Measurements from ENCODE around the gene LPIN1.
"Not testable (repeated sequence)": the region's sequence is repeated elsewhere in the genome, so short reads cannot be mapped to it uniquely, and the experiment has no call there.

Gene LPIN1

DNA sequence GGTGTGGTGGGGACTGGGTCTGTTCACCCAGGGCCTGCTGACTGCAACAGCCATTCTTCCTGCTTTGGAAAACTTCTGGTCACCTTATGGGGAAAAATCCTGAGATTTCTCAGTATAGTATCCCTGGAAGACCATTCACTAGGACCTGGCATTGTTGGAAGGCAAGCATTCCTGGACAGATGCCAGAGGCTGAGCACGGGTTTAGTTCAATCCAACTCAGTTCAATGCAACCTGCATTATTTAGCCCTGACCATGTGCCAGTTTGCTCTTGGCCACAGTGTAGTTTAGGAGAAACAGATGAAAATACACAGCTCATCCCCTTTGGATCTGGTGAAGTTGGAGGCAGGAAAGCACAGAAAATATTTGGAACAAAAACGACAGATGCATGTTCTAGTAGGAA is 95.9 kb downstream of the LPIN1 start:
- no peak for DNase-seq

DNA sequence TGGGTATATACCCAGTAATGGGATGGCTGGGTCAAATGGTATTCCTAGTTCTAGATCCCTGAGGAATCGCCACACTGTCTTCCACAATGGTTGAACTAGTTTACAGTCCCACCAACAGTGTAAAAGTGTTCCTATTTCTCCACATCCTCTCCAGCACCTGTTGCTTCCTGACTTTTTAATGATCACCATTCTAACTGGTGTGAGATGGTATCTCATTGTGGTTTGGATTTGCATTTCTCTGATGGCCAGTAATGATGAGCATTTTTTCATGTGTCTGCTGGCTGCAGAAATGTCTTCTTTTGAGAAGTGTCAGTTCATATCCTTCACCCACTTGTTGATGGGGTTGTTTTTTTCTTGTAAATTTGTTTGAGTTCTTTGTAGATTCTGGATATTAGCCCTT is 98.4 kb downstream of the LPIN1 start:
- not testable (repeated sequence) for DNase-seq

DNA sequence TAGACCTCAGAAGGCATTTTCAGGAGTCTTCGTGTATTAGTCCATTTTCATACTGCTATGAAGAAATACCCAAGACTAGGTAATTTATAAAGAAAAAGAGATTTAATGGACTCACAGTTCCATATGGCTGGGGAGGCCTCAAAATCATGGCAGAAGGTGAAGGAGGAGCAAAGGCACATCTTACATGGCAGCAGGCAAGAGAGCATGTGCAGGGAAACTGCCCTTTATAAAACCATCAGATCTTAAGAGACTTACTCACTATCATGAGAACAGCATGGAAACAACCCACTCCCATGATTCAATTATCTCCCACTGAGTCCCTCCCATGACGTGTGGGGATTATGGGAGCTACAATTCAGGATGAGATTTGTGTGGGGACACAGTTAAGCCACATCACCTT is 101.5 kb downstream of the LPIN1 start:
- not testable (repeated sequence) for DNase-seq

DNA sequence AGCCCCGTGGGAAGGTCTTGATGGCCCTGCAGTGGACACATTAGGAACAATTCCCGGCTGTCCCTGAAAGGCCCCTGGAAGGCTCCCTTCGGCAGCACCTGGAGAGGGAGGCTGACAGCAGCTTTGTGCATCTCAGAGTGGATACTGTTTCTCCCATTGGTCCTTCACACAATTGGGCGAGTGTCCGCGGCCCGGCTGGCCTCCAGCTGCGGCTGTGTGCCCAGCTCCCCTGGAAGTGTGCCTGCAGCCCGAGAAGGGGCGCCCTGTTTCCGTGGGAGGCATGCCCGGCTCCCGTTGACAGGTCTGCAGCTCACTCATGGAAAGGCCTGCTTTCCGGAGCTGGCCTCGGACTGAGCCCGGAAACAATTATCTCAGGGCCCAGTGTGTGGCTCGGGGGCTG is 103.7 kb downstream of the LPIN1 start:
- no peak for DNase-seq

DNA sequence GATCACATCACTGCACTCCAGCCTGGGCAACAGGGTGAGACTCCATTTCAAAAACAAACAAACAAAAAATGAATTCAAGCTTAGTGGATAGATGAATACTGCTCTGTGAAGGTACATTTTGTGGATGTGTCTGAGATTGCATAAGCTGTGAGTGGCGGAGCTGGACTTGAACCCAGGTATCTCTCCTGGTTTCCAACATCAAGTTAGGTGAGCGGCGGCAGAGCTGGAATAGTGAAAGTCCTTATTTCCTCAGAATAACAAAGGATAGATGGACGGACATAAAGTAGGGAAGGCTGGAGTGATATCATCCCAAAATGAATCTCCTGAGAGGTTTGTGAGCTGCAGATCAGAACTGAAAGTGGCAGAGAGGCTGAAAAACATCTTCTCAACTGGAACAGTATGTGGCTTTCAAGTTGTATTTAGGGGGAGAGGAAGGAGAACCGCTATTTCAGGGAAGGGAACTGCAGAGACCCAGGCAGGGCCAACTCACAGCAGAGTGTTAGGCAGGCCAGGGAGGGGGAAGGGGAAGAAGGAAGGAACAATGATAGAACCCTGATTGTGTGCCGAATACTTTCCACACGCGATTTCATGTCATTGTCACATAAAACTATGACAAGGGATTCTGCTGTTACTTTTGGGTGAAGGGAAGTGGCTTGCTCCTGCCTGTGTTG is 106.2 kb downstream of the LPIN1 start:
- no peak for DNase-seq

DNA sequence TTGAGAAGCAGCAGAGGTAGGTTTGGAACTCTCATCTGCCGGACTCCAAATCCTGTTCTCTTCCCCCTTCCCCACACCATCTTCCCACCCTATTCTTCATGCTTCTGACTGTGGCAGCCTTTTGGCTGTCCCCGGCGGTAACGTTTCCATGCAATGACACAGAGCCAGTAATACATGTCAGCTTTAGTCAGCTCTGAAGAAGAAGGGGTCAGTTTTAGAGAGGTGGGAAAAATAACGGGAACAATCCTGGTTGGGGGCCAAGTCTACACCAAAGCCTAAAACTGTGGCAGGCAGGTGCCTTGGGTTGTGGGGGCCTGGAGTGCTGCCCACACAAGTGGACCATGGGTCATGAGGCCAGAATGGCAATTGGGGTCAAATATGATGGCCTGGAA is 106.8 kb downstream of the LPIN1 start:
- DNase-seq: no peak

DNA sequence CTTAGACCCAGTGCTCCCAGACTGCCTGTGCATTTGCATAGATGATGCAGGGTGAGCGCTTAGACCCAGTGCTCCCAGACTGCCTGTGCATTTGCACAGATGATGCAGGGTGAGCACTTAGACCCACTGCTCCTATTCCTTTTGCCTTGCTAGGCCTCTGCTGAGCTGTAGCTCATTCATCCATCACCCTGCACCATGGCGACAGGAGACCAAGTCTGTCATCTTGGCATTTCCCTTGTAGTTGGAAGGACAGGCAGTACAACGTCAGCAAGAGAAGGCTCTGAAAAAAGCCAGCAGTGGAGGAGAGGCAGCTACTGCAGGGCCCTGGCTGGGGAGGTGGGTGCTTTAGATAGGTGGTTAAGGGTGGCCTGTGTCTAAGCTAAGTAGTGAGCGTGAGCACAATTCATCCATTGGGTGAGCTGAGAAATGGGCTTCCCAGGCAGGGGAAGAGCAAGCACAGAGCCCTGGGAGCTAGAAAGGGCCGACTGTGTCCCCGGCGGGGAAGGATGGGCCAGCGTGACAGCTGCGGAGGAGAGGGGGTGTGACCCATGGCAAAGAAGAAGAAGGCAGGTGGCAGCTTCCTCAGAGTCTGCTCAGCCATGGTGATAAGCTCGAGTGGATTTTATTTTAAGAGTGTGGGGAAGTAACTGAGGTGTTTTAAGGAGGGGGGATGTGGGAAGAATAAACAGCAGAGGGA is 108.8 kb downstream of the LPIN1 start:
- DNase-seq: no peak

DNA sequence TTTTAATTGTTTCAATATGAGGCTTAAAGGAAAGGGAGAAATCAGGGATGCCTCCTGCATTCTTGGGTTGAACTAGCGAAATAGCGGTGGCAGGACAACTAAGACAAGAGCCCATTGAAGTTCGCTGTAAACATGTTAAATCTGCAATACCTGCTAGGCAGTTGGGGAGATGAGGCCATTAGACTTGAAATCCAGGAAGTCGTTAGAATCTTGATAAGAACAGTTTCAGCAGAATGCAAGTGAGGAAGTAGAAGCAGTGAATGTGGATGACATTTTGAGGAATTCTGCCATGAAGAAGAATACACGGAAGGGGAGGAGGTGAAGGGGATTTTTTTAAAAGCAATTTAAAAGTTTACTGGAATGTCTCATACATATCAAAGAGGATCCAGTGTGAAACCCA is 109.7 kb downstream of the LPIN1 start:
- DNase-seq: no peak

DNA sequence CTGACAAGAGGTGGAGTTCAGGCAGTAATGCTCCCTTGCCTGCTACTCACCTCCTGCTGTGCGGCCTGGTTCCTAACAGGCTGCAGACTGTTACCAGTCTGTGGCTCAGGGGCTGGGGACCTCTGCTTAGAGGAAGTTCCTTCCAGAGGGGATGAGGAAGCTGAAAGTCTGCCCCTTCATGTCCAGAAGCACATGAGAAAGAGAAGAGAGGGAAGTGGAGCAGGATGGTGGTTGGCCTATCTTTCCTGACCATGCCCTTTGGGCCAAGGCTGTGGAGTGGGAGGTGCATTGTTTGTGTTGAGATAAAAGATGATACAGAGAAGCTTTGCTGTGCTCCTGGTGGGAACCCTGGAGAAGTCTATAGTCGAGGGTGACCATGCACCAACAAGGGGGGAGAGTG is 112.5 kb downstream of the LPIN1 start:
- DNase-seq: no peak

DNA sequence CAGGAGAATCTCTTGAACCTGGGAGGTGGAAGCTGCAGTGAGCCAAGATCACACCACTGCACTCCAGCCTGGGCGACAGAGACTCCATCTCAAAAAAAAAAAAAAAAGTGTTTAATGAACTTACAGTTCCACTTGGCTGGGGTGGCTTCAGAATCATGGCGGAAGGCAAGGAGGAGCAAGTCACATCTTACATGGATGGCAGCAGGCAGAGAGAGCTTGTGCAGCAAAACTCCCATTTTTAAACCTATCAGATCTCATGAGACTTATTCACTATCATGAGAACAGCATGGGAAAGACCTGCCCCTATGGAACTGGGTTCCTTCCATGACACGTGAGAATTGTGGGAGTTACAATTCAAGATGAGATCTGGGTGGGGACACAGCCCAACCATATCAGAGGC is 113.5 kb downstream of the LPIN1 start:
- DNase-seq: not testable (repeated sequence)

DNA sequence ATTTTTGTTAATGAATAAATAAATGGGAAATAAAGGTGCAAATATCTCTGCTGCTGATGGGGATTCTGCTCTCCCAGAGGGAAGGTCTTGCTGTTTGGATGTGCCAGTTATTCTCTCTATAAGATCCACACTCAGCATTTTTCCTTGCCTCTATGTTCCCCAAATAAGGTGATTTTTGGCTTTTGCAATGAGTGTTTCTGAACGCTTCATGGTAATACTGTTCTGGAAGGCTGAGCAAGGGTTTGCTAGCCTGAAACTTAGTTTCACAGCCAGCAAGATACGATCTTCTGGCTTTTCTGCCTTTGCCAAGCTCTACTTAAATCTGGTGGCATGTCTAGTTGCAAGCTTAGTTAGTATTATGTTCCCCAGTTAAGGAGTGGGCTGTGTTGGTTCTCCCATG is 114.6 kb downstream of the LPIN1 start:
- DNase-seq: no peak

DNA sequence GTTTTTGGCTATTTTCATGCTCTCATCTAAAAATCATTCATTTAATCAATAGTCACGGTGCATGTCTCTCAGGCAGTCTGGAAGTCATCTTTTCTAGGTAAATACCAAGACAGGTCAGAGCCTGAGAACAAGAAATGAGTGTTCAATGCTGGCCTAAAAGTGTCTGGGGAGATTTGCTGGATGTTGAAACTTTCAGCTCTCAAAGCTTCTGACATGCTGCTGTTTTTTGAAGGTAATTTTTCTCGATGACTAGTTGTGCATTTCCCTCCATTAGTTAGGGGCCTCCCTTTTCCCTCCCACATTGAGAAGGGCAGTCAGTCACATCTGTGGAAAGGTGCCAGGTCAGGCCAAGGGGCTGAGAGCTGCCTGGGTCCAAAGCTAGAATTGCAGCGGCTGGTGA is 115.6 kb downstream of the LPIN1 start:
- DNase-seq: no peak

DNA sequence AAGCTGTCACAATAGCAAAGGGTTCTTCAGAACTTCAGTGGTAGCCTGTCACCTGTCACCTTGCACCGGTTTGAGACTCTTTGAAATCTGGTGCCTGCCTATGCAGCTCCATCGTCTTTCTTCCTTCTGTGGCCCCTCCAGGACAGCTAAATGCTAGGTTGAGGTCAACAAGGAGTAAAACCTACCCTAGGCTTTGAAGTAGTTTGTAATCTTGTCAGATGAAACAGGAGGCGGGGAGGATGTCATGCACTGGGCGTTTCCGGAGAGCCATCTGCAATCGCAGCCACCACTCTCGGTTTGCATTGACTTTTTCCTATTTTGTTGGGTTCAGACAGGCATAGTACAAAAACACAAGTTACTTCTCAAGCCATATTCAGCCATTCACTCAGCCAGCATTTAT is 116.7 kb downstream of the LPIN1 start:
- no peak for DNase-seq

DNA sequence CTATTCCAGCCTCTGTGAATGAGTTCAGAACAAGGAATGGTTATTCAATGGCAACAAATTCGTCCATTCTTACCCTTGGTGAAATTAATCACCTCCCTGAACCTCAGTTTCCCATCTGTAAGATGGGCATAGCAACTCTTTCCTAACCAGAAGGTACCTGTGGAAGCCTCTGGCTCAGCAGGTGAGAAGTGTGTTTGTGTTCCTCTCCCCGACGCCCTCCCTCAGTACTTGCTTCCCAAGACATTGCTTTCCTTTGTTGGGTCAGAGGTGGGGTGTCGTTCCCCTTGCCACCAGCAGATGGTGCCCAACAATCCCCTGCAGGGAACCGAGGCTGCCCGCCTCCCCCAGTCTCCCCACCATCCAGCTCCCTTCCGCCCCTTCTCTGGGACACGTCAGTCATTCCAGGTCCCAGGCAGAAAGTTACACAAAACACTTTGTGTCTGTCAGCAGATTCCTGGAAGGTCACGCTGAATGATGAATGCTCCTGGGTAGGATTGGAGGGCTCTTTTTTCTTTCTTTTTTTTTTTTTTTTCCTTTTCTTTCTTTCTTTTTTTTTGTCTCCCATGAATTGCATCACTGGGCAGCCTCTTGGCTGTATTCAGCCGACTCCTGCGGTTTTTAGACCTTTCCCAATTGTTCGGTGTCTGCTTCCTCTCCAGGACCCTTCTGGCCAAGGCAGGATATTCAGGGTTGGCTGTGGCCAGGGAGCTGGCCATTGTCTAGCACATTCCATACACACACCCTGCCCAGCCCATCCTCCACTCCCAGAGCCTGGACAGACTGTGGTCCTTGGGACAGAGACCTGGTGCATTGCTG is 117.3 kb downstream of the LPIN1 start:
- DNase-seq: no peak

DNA sequence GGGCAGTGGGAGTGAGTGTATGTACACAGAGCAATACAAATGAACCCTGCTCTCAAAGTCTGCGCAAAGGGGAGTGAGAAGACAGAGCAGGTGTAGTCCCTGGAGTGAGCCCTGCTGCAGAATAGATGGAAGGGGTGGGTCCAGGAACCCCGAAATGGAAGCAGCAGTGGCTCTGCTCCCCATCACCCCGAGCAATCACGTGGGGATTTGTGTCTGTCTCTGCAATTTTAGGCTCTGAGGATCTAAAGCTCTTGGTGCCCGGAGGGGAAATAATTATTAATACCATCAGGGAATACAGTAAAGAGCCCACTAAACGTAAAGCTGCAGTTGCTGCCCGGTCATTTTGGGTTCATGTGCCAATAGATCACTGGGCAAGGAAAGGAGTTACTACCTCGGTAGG is 118.3 kb downstream of the LPIN1 start:
- DNase-seq: no peak

DNA sequence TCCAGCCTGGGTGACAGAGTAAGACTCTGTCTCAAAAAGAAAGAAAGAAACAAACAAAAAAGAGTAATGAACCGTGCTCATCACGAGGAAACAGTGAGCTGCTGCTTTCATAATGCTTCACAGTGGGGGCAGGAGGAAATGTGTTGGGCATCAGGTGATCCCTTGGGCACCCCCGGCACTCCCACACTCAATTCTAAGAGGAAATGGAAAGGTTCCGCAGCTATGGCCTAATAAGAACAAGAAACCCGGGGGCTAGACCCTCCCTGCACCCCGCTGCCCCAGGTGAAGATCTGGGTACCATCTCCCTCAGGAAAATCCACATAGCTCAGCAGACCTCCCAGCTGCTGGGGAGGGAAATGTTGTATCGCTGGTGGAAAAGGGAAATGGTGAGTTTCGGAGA is 118.9 kb downstream of the LPIN1 start:
- no peak for DNase-seq

DNA sequence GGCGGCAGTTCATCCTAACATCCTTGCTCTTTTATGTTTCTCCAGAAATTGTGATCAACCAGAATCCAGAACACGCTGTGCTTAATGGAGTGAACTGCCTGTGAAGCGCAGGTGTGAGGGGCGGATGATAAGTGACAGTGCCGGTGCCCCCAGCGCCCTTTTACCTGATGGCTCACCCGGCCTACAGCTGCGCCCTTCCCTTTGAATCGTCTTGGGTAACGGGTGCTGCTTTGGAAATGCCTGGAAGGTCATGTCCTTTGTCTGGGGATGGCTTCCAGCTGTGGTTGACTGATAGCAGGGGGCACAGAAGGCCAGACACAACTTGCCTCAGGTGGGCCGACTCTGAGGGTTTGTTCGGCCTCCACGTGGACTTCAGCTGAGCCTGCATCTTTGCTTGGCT is 119.4 kb downstream of the LPIN1 start:
- DNase-seq: no peak

DNA sequence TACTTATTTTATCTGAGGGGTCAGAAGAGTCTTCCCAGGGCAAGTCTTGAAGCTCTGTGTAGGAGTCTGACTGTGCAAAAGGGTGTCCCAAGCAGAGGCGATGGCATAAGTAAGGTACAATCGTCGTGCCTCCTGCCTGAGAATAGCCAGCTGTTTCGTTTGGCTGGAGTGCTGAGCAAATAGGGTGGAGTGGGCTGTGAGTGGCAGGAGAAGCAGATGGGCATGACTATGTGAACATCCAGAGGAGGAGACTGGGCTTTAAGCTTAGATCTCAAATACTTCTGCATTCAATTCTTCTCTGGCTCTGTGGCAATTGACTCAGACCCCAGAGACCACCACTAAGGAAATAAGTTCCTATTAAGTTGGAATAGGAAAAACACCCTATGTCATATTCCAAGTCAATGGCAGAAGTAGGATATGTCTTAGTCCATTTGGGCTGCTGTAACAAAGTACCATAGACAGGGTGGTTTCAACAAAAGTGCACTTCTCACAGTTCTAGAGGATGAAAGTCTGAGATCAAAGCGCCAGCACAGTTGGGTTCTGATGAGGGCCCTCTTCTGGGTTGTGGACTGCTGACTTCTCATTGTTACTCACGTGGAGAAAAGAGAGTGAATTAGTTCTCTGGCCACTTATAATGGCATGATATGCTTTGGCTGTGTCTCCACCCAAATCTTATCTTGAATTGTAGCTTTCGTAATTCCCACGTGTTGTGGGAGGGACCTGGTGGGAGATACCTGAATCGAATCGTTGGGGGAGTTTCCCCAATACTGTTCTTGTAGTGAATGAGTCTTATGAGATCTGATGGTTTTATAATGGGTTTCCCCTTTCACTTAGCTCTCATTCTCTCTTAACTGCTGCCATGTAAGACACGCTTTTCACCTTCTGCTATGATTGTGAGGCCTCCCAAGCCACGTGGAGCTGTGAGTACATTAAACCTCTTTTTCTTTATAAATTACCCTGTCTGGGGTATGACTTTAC is 120.2 kb downstream of the LPIN1 start:
- DNase-seq: no peak

DNA sequence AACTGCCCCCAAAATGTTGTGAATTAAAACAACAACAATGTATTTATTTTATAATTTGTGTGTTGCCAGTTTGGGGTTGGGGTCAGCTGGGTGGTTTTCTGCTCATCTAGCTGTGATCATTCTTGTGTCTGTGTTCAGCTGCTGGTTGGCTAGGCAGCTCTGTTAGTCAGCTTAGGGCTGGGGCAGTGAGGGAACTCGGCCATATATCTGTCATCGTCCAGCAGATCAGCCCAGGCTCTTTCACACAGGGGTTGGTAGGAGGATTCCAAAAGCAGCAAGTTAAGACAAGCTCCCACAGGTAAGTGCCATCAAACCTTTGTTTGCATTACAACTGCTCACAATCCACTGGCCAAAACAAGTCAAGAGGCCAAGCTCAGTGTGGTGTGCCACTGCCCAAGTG is 121.5 kb downstream of the LPIN1 start:
- DNase-seq: no peak

DNA sequence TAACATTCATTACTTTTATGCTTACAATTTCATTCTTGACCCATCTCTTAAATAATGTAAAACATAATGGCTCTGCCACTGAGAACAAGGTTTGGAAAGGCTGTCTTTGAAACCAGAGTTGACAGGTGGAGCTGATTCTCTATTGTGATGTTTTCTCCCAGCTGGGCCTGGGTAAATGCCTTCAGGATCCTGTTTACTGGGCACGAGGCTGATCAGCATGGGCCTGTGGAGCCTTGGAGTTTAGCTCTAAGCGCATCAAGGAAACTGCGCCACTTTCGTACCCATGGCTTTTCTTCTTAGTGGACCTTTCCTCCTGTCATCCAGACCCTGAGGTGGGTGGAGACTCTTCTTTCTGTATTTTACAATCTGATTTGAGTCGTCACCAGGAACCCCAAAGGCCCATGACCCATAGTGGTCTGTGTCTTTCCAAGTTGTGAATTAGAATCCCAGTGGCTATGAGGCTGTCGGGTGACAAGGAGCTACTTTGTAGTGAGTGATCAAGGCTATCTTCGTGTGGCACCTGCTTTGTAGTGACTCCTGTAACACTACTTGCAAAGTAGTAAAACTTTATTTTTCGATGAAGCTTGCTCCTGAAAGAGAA is 123.1 kb downstream of the LPIN1 start:
- no peak for DNase-seq

DNA sequence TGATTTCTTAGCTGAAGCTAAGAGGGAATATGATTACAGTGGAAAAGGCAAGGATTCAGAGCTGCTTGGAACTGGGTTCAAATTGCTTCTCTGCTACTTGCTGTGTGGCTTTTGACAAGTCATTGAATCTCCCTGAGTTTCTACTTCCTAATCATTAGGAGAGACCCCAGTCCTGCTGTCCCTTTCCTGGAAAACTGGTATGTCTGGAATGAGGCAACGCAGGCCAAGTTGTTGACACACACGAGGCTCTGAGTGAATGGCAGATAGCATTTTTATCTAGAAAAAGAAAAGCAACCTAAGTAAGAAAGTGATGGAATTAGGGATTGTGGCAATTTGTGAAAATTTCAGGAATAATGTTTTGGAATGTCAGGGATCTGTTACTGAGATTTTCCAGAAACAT is 123.6 kb downstream of the LPIN1 start:
- no peak for DNase-seq

DNA sequence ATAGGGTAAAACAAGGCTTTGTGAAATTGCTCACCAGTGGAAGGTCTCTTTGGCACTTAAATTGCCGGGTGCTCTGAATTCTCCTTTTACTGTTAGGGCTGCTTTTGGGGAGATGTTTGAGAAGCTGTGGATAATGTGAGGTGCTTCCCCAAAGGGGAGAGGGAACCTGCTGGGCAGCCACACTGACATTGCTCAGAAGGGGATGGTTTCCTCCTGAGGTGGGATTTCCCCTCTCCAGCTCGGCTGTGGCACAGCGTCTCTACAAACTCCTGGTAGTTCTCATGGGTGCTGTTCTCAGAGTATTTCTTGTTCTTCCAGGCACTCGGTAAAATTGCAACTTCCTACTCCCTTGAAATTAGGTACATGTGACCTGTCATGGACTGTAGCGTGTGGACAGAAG is 124.2 kb downstream of the LPIN1 start:
- no peak for DNase-seq

DNA sequence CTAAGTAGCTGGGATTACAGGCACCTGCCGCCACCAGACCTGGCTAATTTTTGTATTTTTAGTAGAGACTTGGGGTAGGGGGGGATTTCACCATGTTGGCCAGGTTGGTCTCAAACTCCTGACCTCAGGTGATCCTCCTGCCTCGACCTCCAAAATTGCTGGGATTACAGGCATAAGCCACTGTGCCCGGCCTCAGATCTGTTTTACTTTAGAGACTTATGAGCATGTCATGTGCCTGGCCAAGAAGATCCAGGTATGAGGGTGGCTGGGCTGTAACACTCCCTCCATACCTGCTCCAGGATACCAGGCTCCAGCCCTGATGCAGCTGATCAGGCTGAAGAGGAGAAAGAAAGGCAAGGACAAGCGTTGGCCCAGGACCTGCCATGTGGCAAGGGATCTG is 125.0 kb downstream of the LPIN1 start:
- no peak for DNase-seq

Data from GDM1 (cell line).